ENCODE data around the gene B3GNT8.

Gene B3GNT8

GRCh38 chr19:41452584-41453275 lies 25.6 kb upstream of the B3GNT8 start:
- TF ChIP-seq CTCF (IDR thresholded peaks at IDR 0.05; ENCODE audit: insufficient read depth, missing control alignments) = no peak
- FAIRE-seq = no peak
- DNase-seq (ENCODE audit: insufficient read length, low spot score) = no peak

GRCh38 chr19:41449865-41450178 lies 22.6 kb upstream of the B3GNT8 start:
- TF ChIP-seq CTCF (IDR thresholded peaks at IDR 0.05; ENCODE audit: insufficient read depth, missing control alignments) = no peak
- FAIRE-seq = no peak
- DNase-seq (ENCODE audit: insufficient read length, low spot score) = no peak

- FAIRE-seq (no peak), DNase-seq (ENCODE audit: insufficient read length, low spot score) (peak; percentile 72)
- TF ChIP-seq CTCF (IDR thresholded peaks at IDR 0.05; ENCODE audit: insufficient read depth, missing control alignments) = peak; percentile 91
These were observed 22.1 kb upstream of the B3GNT8 start for GRCh38 chr19:41449079-41449864.

- DNase-seq (ENCODE audit: insufficient read length, low spot score) (no peak), FAIRE-seq (no peak)
- TF ChIP-seq CTCF (IDR thresholded peaks at IDR 0.05; ENCODE audit: insufficient read depth, missing control alignments) = no peak
These were observed 20.7 kb upstream of the B3GNT8 start for GRCh38 chr19:41447732-41448332.

GRCh38 chr19:41445575-41445974 lies 18.4 kb upstream of the B3GNT8 start:
- no peak for TF ChIP-seq CTCF (IDR thresholded peaks at IDR 0.05; ENCODE audit: insufficient read depth, missing control alignments)
- no peak for DNase-seq (ENCODE audit: insufficient read length, low spot score)
- no peak for FAIRE-seq

- no peak for TF ChIP-seq CTCF (IDR thresholded peaks at IDR 0.05; ENCODE audit: insufficient read depth, missing control alignments)
- DNase-seq (ENCODE audit: insufficient read length, low spot score) = no peak
- FAIRE-seq = no peak
These were observed 16.8 kb upstream of the B3GNT8 start for GRCh38 chr19:41443813-41444455.

Data from D721Med (cell line).